HG02610 (cell line): ENCODE results near the gene BMF.
"Not testable (repeated sequence)": the region's sequence is repeated elsewhere in the genome, so short reads cannot be mapped to it uniquely, and the experiment has no call there.

Experiments
- ATAC-seq: cut with Tn5 transposase; IDR thresholded peaks from one replicate; pipeline ENCODE4 v1.9.1; 2021; ENCODE audit warnings: mild to moderate bottlenecking, moderate library complexity; ENCODE audit not compliant: unreplicated experiment

BMF gene

GRCh38 chr15:40088929-40089755, 19.5 kb downstream of the BMF start:
- ATAC-seq, result no peak

GRCh38 chr15:40087991-40088928, 20.4 kb downstream of the BMF start:
- ATAC-seq, result no peak

- no peak for ATAC-seq
Observed at GRCh38 chr15:40087068-40087810, 21.4 kb downstream of the BMF start.

GRCh38 chr15:40085266-40085665, 23.4 kb downstream of the BMF start:
- ATAC-seq, result no peak

- no peak for ATAC-seq
Observed at GRCh38 chr15:40084650-40085049, 24.0 kb downstream of the BMF start.

- no peak for ATAC-seq
Observed at GRCh38 chr15:40082195-40082883, 26.3 kb downstream of the BMF start.

GRCh38 chr15:40081691-40082194, 26.9 kb downstream of the BMF start:
- ATAC-seq, result no peak

GRCh38 chr15:40080847-40081246, 27.8 kb downstream of the BMF start:
- no peak for ATAC-seq

- no peak for ATAC-seq
Observed at GRCh38 chr15:40080104-40080503, 28.6 kb downstream of the BMF start.

- no peak for ATAC-seq
Observed at GRCh38 chr15:40079456-40079855, 29.2 kb downstream of the BMF start.

GRCh38 chr15:40075298-40076044, 33.2 kb downstream of the BMF start:
- no peak for ATAC-seq

GRCh38 chr15:40074656-40075055, 34.0 kb downstream of the BMF start:
- ATAC-seq, result not testable (repeated sequence)

- ATAC-seq, result not testable (repeated sequence)
Observed at GRCh38 chr15:40073716-40074490, 34.8 kb downstream of the BMF start.

GRCh38 chr15:40072216-40072990, 36.3 kb downstream of the BMF start:
- no peak for ATAC-seq

- ATAC-seq, result no peak
Observed at GRCh38 chr15:40070608-40071218, 38.0 kb downstream of the BMF start.

- ATAC-seq, result no peak
Observed at GRCh38 chr15:40070166-40070557, 38.5 kb downstream of the BMF start.
